WERI-Rb-1 (cell line): ENCODE measurements around the gene RANGAP1.
"Not testable (repeated sequence)": the region's sequence is repeated elsewhere in the genome, so short reads cannot be mapped to it uniquely, and the experiment has no call there.

ENCODE experiments used
- DNase-seq: peaks from one replicate; pipeline ENCODE4 v3.0.0-alpha.2; 2020
- H3K27ac ChIP-seq: fragments of 250-450 bp; sonication (Bioruptor Pico); 2 replicates; pipeline ENCODE4 v1.5.1; 2020; ENCODE audit warnings: mild to moderate bottlenecking, moderate library complexity
- H3K27me3 ChIP-seq: fragments of 250-450 bp; sonication (Bioruptor Pico); 2 replicates; pipeline ENCODE4 v1.5.1; 2021; ENCODE audit warnings: mild to moderate bottlenecking, low read depth, moderate library complexity; ENCODE audit not compliant: insufficient read depth, severe bottlenecking
- H3K36me3 ChIP-seq: fragments of 250-450 bp; sonication (Bioruptor Pico); 2 replicates; pipeline ENCODE4 v1.5.1; 2020; ENCODE audit warnings: mild to moderate bottlenecking, moderate library complexity
- H3K4me3 ChIP-seq: 2 replicates; pipeline ENCODE4 v1.5.1; 2011; ENCODE audit warnings: low read depth, mild to moderate bottlenecking, control low read depth, low read length
- H3K9me3 ChIP-seq: fragments of 250-450 bp; sonication (Bioruptor Pico); 2 replicates; pipeline ENCODE4 v1.5.1; 2021; ENCODE audit warnings: mild to moderate bottlenecking, moderate library complexity; ENCODE audit not compliant: severe bottlenecking
- CTCF ChIP-seq: IDR thresholded peaks from 2 replicates; pipeline ENCODE4 v1.5.1; 2011; ENCODE audit warnings: low read depth, mild to moderate bottlenecking, control low read depth, inconsistent platforms, low read length

The RANGAP1 gene

GRCh38 chr22:41260871-41261270 is 25.1 kb downstream of the RANGAP1 start:
- Histone ChIP-seq H3K4me3 (no peak overlapping the region), H3K36me3 (peaks cover 97% of the 10 kb centered on the region), H3K9me3 (no peaks in the 10 kb centered on the region), H3K27ac (no peak overlapping the region), H3K27me3 (no peaks in the 10 kb centered on the region)
- no peak for TF ChIP-seq CTCF
- DNase-seq: no peak

DNA sequence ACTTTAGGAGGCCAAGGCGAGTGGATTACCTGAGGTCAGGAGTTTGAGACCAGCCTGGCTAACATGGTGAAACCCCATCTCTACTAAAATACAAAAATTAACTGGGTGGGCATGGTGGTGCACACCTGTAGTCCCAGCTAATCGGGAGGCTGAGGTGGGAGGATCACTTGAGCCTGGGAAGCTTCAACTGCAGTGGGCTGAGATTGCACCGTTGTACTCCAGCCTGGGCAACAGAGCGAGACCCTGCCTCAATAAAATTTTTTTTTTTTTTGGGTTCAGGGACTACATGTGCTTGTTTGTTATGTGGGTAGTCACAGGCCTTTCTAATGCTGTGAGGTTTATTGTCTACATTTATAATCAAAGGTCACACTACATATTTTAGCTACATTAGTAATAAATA is 26.2 kb downstream of the RANGAP1 start:
- H3K36me3 ChIP-seq: peaks cover 95% of the 10 kb centered on the region
- H3K27me3 ChIP-seq, H3K9me3 ChIP-seq, H3K4me3 ChIP-seq, DNase-seq, H3K27ac ChIP-seq: not testable (repeated sequence)

DNA sequence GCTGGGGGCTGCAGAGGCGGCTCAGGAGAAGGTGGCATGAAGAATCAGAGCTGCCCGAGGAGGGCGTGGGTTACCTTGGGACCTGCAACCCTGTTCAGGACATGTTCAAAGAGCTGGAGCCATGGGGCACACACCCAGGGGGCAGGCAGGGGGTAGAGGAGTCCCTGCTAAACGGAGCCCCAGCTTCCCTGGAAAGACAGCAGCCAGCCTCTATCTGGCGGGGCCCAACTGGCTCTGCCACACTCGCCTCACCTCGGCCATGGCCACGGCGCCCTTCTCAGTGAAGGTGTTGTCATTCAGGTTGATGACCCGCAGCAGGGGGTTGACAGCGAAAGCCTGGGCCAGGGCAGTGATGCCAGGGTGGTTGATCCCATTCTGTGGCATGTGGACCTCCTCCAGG is 28.3 kb downstream of the RANGAP1 start:
- no peak for DNase-seq
- Histone ChIP-seq H3K27me3 (no peaks in the 10 kb centered on the region), H3K36me3 (peaks cover 95% of the 10 kb centered on the region), H3K9me3 (no peaks in the 10 kb centered on the region), H3K4me3 (no peak overlapping the region), H3K27ac (no peak overlapping the region)
- TF ChIP-seq CTCF: no peak

DNA sequence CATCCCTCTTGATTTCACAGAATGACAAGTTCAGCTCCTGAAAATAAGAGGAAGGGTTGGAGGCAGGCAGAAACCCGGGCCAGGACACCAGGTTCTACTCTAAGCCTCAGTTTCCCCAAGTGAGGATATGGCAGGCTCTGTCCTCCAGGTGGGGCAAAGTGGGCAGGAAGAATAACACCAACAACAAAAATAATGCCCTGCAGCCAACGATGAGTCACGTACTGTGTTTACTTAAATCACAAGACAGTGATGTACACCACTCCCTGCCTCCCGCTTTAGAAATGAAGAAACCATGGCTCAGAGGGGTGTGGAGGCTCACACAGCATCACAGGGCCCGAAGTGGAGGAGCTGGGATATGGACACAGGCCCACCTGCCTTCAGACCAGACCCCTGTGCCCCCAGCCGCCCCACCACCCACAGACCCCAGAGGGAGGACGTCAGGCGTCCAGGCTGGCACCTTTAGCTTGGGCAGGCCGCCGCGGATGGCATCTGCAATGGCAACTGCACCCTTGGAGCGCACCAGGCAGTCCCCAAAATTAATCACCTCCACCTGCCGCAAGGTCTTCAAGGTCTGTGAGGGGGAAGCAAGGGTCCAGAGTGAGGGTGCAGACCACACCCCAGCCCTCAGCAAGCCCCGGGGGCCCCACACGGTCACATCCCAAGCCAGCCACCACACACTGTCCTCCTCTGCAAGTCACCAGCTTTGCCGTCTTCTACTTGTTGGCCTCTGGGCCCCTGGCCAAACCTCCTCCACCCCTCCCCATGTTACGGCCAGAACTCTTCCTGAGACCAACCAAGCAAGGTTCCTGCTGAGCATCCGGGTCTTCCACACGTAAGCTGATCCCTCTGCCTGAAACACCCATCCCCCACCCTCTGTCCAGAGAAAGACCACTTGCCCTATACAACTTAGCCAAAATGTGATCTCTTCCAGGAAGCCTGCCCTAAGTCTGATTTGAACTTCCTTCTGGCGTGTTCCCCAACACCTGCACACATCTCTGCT is 29.4 kb downstream of the RANGAP1 start:
- DNase-seq: no peak
- H3K36me3 ChIP-seq: peaks cover 94% of the 10 kb centered on the region
- TF ChIP-seq CTCF: no peak
- no peaks in the 10 kb centered on the region for H3K27me3 ChIP-seq
- H3K27ac ChIP-seq: no peak overlapping the region
- H3K9me3 ChIP-seq: no peaks in the 10 kb centered on the region
- H3K4me3 ChIP-seq: no peak overlapping the region

GRCh38 chr22:41254230-41254629 is 31.8 kb downstream of the RANGAP1 start:
- no peak overlapping the region for H3K4me3 ChIP-seq
- TF ChIP-seq CTCF: no peak
- no peaks in the 10 kb centered on the region for H3K9me3 ChIP-seq
- no peaks in the 10 kb centered on the region for H3K27me3 ChIP-seq
- no peak overlapping the region for H3K27ac ChIP-seq
- DNase-seq: no peak
- H3K36me3 ChIP-seq: peaks cover 94% of the 10 kb centered on the region

DNA sequence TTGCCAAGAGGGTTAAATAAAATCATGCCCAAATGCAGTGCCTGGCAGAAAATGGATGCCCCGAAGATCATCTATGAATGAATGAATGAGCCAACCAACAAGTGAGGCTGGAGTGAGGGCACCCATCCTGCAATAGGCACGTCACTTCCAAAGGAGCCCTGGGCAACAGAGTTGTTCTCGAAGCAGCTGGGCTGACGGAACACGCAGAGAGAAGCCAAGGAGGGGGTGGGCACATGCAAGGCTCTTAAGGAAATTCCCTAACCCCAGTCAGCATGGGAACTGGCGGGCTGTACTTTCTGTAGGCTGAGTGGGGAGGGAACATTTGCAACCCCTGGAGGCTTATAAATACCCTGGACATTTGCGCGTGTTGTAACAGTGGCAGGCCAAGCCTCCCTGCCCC is 33.6 kb downstream of the RANGAP1 start:
- H3K36me3 ChIP-seq: peaks cover 92% of the 10 kb centered on the region
- H3K27me3 ChIP-seq: no peaks in the 10 kb centered on the region
- no peak overlapping the region for H3K4me3 ChIP-seq
- TF ChIP-seq CTCF: no peak
- H3K9me3 ChIP-seq: no peaks in the 10 kb centered on the region
- H3K27ac ChIP-seq: no peak overlapping the region
- no peak for DNase-seq
